ENCODE results near the gene PC.

The PC gene

DNA sequence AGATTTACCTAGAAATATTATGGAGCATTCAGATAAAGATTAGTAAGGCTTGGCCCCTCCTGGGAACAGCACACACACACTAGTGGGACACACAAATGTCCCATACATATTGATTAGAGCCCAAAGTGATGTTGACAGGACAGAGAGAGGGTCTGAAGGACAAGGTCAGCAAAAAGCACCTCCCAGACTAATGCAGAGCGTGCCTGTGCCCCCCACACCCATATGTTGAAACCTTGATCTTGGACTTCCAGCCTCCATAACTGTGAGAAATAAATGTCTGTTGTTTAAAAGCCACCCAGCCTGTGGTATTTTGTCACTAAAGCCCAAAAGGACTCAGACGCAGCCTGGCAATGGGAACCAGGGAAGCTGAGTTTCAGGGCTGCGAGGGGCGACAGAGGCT lies 73.7 kb downstream of the PC start:
- DNase-seq, result no peak

DNA sequence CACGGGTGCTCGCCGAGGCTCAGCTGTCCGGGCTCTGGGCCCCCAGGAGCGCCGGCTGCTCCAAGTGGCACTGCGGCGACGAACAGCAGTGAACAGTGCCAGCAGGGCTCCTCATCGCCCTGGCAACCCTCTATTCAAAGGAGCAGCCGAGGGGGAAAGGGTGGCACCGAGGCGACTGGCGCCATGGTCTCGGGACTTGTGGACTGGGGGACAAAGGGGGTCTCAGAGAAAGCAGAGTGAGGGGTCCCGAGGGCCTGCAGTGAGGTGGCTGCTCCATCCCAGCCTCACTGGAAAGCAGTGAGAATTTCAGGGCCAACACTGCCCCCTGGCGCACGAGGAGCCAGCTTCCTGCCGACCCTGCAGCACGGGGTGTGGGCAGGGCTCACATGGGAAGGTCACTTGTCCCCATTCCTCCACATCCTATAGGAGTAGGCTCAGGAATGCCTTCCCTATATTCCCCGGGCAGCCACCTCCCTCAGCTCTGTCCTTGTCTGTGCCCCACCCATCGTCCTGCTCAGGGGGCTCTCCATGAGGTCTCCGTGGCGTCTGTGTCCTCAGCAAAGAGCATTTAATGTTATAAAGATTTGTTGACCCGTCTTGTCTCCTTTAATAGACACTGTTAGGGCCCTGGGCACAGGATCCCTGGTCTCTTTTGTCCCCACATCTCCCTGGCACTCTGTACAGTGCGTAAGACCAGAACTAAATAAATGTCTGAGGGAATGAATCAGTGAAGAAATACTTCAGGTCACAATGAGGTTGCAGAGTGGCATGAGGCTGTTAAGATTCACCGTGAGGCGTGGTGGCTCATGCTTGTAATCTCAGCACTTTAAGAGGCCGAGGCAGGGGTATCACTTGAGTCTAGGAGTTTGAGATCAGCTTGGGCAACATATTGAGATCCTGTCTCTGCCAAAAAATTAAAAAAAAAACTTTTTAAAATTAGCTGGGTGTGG lies 74.9 kb downstream of the PC start:
- peak in 53 of 56 donors; percentile 15 to 91 (median 72) for DNase-seq

- peak in 33 of 56 donors; percentile 29 to 75 (median 57) for DNase-seq
Observed at GRCh38 chr11:66882561-66883015, 75.6 kb downstream of the PC start.

DNA sequence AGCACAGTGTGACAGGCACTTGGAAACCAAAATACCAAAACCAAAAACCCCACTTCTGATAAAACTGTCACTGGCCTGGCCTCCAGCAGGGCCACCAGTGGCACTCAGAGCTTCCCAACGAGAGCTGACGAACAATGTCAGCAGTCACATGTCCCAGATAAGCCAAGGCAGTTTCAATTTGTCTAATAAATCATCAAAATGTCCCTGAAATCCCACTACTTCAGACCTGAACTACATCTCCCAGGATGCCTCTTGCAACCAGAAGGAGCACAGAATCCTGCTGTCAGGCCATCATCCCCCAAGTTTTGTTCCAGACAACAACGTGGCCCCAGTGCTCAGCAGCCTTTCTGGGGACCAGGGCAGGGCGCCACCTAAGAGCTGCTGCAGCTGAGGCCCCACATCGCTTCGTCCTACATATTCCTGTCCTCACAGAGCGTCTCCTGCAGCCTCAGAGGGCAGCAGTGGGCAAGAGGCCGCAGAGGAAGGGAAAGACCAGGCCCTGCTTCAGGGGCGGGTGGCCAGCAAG lies 76.2 kb downstream of the PC start:
- DNase-seq, result peak in 6 of 56 donors; percentile 26 to 61 (median 52)

DNA sequence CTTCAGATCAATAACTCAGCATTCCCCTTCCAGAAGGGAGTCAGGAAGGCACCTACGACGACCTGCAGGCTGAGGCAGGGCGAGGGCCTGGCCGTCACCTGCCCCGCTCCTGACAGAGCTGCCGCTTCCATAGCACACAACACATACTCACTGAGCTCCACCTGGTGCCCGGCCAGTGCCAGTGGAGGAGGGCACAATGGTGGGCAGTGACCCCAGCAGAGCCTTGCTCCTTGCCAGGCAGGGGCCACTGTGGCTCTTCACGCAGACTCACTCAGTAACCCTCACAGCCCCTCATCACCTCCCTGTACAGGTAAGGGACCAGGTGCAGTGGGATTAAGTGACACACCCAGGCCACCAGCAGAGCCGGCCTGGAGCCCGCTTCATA lies 76.7 kb downstream of the PC start:
- no peak for DNase-seq

DNA sequence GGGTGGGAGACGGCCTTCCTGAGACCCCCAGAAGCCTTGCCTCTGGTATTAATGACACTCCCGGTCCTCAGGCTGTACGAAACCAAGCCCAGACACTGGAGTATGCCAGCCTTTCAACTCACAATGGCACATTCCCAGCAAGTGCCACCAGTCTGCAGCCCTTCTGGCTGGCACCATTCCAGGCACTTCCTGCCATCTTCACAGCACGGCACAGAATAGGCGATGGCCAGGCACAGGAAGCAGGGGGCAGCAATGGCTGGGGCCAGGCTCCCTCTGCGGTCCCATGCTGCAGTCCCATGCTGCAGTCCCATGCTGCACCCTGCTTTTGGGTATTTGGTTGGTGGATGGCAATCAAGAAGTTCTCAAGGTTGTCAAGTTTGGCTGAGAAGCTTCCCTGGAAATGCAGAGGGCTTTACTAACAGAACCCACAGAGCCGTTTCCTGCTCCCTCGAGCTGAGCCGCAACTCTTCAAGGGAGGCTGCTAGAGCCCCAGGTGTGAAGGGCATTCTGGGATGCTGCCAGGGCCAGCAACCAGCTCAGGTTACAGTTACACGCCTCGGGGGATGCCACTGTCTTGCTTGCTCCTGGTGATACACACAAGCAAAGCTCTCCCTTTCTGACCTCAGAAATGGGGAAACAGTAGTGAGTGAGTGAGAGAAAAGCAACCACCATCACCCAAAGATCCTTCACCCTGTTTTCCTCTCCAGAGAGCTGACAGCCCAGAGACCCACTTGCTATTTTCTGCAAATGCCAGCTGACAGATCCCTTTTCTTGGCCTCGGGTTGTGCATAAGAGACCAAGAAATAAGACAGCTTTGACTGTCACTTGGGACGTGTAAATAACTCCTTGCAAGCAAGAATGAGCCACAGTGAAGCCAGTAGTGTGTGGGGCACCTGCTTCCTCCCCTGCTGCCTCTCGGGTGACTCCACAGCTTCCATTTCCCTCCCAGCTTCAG lies 77.4 kb downstream of the PC start:
- DNase-seq, result peak in 43 of 56 donors; percentile 11 to 81 (median 46)

DNA sequence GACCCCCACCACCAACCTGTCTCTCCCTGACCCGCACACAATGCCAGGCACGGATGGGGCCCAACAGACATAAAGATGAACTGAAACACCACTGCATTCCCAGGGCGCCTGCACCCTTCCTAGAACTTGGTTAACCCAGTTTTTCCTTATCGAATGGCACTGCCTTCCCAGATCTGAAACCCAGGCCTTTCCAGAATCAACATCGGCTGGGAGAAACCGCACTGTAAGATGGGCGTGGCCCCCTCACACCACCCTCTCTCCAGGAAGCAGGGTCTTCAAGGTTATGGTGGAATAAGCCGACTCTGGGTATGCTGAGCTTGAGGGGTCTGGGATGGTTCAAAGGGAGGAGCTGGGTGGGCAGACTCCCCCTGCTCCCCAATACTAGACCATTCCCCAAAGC lies 78.2 kb downstream of the PC start:
- no peak for DNase-seq

- DNase-seq, result no peak
Observed at GRCh38 chr11:66879583-66879982, 78.6 kb downstream of the PC start.

DNA sequence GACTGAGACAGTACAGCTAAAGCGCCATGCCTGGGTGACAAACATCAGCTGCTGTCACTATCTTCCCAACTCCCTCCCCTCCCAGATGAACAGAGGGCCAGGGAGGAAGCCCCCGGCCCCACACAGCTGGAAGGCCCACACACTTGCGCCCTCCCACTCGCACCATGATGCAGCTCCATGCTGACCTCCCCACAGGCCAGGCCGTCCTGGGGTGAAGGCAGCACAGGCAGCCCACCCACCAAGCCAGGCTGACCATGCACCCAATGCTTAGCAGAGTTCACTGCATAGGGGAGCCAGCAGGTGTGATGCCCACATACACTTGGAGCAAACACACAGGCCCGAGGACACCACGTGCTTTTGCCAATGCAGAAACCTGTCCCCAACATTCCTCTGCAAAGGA lies 79.2 kb downstream of the PC start:
- DNase-seq, result no peak

DNA sequence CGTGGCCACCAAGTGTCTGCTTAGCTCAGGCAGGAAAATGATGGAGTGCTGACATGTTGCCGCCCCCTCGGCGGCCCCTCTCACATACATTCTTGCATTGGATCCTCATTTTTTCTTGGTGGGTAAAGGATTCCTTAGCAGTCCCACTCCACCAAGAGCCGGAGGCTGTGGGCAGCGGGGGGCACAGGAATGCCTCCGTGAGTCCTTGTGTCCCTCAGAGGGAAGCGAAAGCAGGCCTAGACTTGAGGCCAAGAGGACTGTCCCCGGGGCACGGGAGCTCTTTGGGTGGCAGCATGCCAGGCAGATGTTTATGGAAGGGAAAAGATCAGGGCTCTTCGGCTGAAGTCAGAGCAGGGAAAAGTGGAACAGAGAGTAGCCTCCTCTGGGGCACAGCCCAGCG lies 79.7 kb downstream of the PC start:
- no peak for DNase-seq

GRCh38 chr11:66877588-66878385 lies 80.4 kb downstream of the PC start:
- DNase-seq, result no peak

GRCh38 chr11:66875378-66875777 lies 82.8 kb downstream of the PC start:
- DNase-seq, result no peak

GRCh38 chr11:66874232-66874631 lies 84.0 kb downstream of the PC start:
- no peak for DNase-seq

DNA sequence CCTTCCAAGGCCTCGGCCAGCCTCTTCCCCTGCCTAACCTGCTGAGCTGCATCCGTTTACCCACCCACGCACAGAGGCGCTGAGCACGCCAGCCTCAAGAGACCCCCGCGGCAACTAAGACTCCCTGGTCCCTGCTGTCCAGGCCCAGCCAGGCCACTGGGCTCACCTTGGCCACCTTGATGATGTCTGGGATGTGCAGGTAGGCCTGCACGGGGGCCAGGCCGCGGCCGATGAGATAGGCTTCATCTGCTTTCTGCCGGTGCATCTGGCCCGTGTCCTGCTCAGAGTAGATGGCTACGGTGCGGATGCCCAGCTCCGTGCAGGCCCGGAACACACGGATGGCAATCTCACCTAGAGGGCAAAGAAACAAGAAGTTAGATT lies 86.7 kb downstream of the PC start:
- no peak for DNase-seq

- DNase-seq, result no peak
Observed at GRCh38 chr11:66870616-66871520, 87.3 kb downstream of the PC start.

GRCh38 chr11:66870131-66870530 lies 88.1 kb downstream of the PC start:
- DNase-seq, result no peak

- DNase-seq, result no peak
Observed at GRCh38 chr11:66869567-66869870, 88.7 kb downstream of the PC start.

- DNase-seq, result no peak
Observed at GRCh38 chr11:66868726-66869566, 89.2 kb downstream of the PC start.

Measured in amygdala (tissue), 56 donors.